GM21390 (cell line): Measurements from ENCODE around the gene ZNF207.
"Not testable (repeated sequence)": the region's sequence is repeated elsewhere in the genome, so short reads cannot be mapped to it uniquely, and the experiment has no call there.

ENCODE experiments used
- ATAC-seq: cut with Tn5 transposase; IDR thresholded peaks from one replicate; pipeline ENCODE4 v1.9.1; 2021; ENCODE audit not compliant: unreplicated experiment

ZNF207 gene

DNA sequence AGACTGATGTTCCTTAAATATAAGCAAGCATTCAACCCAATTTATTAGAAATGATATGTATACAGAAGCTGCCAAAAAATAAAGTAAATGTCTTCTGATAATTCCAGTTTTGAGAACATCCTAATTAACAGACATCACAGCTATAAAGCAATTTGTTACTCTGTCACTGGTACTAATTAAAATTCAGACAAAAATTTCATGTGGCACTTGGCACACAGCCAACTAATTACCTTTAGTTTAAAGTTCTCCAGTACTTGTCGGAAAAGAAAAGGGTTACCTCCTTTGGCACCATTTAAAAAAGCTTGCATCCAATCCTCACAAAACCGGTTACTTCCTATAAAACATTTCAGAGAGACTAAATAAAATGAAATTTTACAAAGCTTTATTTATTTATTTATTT is 16.8 kb upstream of the ZNF207 start:
- no peak for ATAC-seq

DNA sequence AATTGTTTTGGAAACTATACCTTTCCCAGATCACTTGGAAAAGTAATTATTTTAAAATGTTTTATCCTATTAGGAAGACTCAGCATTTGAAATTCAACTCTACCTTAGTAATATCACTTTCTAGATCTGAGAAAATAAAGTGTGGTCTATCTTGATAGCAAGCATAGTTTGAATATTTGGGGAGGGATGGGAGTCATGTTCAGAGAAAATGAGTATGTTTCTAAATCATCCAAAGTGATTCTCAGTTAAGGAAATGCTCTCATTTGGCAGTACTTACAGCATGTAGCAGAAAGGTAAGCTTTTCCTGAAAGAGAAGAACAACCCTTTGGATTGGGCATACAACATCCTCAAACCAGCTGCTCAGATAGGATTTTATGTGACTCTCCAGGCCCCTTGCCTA is 14.9 kb upstream of the ZNF207 start:
- no peak for ATAC-seq

DNA sequence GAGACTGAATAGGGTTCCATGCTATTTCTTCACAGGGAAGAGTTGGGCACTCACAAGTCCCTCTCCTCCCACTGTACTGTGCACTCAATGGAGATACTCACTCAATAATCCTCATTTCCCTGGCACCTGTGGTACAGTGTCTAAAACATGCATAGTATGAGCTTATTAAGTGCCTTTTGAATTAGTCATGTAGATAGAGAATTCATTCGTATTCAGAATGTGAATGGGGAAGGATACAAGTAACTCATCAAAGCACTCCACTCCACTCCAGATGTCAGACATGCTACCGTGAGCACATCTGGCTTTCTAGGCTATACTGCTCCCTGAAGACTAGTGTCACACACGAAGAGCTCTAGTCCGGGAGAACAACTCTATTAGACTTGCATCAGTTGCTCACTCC is 14.3 kb upstream of the ZNF207 start:
- ATAC-seq: no peak

DNA sequence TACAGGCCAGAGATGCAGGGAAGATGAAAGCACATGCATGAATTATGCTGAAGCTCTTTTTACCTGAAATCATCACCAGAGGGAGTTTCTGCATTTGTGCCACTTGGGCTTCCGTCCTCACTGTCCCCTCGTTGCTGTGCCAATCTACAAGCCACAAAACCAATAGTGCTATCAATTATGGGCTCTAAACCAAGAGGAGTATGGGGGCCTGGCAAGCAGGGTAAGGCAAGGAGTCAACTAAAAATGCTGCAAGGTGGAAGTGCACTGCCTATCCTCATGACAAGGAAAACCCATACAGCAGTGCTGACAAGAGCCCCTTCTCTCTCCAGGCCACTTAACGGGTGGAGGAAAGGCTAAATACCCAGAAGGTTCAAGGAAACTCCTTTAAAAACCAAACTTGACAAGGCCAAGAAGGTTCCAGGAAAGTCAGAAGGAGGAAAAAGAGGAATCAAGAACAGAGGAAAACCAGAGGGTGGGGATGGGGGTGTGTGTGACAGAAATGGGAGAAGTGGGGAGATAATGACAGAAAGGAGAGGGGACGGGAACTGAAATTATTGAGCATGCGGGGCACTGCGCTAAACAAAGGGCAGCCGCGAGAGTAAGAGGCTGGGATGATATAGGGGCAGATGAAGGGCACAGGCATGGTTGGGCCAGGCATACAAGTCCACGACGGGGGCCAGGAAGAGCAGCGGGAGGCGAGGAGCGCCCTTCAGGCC is 8.7 kb upstream of the ZNF207 start:
- ATAC-seq: peak; percentile 23

DNA sequence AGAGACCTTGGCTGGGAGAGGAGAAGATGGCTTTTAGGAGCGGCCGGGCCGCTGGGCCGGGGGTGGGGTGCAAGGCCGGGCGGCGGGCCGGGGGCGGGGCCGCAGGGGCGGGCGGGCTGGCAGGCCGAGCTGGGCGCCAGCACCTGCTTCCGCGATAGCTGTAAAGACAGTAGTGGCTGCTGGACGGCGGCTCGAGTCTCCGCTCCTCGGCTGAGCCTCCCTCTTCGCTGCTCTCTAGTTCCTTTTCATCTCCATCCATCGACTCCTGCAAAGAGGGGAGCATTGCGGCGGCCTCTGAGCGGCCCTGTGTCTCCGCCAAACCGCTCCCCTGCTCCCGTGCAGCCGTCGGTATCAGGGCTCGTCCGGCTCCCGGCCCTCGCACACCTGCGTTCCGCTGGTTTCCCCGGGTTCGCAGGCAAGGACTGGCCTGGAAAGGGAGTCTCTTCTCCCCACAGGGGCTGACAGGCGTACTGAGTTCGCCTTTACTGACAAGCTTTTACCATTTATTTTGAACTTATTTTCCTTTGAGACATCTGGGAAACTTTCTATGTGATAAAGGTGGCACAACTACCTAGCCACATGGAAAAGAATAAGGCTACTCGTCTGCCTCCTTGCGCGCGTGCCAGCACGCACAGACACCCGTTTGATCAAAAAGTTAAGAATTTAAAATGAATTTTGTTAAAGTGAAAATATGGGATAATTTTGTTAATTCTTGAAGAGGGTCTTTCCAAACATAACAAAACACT is 7.9 kb upstream of the ZNF207 start, which contains the start of gene C17orf75:
C17orf75 (minus strand) TSS at position 317 of the 746 bp plus-strand sequence; CDS start at position 283, 34 bp downstream.
- peak; percentile 83 for ATAC-seq

DNA sequence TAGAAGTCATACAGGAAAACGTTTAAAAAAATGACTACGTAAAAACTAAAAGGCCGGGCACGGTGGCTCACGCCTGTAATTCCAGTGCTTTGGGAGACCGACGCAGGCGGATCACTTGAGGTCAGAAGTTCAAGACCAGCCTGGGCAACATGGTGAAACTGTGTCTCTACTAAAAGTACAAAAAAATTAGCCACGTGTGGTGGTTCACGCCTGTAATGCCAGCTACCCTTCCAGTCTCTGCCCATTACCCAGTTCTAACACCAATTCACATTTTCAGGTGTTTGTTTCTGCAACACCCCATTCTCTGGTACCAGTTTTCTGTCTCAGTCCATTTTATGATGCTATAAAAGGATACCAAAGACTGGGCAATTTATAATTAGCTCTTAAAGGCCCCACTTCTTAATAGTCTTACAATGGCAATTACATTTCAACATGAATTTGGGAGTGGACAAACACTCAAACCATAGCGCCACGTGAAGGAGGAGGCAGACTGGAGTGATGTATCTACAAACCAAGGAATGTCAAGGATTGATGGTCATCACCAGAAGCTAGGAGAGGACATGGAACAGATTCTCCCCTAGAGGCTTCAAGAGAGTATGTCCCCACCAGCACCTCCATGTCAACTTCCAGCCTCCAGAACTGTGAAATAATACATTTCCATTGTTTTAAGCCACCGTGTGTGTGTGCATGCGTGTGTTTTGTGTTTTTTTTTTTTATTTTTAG is 7.2 kb upstream of the ZNF207 start:
- no peak for ATAC-seq

DNA sequence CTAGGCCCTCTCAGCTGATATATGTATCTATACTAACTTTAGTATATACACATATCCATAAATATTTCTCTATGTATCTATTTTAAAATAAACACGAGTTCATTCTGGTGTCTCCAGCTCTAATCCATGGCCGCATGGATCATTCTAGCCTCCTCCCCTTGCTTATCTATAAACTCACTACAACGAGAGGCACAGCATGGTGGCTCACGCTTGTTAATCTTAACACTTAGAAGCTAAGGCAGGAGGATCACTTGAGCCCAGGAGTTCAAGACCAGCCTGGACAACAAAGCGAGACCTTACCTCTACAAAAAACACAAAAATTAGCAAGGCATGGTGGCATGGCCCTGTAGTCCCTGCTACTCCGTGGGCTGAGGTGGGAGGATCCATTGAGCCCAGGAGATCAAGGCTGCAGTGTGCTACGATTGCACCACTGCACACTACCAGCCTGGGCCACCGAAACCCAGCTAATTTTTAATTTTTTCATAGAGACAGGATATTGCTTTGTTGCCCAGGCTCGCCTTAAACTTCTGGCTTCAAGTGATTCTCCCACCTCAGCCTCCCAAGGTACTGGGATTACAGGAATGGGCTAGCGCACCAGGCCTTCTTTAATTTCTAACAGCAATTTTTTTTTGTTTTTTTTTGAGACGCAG is 3.9 kb upstream of the ZNF207 start:
- ATAC-seq: no peak

DNA sequence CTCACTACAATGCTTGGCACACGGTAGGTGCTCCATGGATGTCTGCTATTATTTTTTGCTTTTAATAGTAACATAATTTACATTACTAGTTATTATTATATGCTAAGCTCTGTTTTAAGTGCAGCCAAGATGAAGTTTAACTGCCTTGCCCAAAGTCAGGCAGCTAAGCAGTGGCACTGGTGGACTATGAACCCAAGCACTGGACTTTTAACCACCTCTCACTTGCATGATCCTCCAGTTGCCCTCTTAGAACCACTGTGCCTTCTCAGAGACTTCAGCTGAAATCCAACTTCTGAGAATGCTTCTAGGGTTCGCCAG is 1.5 kb upstream of the ZNF207 start:
- ATAC-seq: no peak

DNA sequence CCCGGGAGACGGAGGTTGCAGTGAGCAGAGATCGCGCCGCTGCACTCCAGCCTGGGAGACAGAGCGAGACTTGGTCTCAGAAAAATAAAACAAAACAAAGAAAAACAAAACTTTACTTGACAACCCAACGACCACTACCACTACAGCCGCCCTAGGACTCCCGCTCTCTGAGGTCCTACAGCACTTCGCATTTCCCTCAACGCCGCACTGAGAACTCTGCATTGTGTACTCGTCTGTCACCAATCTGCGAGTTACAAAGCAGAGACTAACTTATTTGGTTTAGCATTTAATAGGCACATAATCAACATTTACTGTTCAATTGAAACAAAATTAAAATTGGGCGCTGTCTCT is 479 bp upstream of the ZNF207 start:
- ATAC-seq: no peak

DNA sequence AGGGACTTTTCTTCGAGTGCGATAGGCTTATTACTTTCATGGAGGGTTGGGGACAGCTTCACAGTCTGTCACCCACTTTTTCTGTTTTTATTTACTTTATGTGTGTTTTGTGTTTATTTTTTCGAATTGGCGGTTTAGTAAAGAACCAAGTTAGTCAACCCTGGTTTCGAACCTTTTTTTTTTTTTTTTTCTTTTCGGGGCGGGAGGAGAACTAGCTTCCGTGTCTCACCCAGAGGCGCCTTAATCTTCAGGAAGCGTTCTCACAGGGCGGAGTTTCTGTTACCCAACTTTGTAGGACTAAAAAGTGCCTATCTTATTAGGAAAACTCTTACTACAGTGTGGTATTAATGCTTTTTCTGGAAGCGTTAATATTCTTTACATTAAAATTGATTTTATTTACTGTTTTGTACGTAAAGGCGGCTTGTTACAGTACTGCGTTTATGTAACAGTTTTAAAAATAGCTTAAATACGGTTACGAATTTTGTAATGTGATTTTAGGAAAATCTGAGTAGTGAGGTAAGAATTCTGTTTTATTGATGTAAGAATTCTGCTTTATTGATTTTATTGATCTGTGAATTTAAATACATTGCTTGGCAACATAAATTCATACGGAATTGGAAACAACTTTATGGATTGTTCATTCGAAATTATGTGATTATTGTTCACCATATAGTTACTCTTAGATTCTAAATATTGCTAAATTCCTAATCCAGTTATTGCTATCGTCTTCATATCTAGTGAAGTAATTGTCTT is 885 bp downstream of the ZNF207 start:
- peak; percentile 19 for ATAC-seq

DNA sequence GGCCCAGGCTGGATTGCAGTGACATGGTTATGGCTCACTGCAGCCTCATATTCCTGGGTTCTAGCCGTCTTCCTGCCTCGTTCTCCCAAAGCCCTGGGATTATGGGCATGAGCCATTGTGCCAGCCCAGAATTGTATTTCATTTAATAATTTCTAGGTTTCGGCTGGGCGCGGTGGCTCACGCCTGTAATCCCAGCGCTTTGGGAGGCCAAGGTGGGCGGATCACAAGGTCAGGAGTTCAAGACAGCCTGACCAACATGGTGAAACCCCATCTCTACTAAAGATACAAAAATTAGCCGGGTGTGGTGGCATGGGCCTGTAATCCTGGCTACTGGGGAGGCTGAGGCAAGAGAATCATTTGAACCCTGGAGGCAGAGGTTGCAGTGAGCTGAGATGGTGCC is 2.8 kb downstream of the ZNF207 start:
- not testable (repeated sequence) for ATAC-seq

DNA sequence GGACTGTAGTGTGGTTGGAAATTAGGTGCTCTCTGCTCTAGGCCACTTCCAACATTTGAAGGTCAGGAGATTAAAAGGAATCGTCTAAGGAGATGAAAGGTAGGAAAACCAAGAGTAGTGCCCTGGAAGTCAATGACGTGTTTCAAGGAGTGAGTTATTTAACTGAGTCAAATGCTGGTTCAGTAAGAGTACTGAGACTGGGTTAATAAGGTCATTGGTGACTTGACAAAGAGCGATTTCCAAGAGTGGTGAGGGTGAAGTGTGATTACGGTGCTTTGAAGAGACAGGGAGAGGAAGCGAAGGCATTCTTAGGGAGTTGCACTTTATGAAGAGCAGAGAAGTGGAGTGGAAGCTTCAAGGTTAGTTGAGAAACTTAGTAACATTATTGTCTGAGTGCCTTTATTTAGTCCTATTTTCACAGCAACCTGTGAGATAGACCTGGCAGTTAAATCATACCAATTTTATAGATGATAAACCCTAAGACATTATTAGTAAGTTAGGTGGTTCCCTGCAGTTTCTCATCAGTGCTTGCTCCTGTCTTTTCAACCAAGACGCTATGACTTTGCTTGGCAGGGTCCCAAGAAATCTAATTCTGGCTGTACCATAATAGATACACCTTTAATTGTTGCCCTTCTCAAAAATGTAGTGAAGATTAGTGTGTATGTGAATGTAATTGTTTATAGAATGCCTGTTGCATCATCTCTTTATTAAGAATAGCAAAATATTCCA is 5.9 kb downstream of the ZNF207 start:
- no peak for ATAC-seq

DNA sequence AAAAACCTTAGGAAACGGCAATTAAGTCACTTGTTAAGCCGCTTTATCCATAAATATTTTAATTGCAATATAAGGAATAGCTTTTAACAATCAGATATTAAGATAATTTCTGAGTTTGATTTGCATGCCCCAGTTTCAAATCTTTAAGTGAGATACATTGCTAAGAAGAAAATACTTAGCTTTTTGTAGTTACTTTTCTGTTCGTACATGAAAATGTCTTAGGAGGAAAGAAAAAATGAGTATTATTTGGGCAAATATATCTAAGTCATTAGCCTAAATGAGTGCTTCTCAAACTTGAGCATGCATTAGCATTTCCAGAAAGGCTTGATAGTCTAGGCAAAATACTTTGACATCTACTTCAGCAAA is 6.4 kb downstream of the ZNF207 start:
- no peak for ATAC-seq

DNA sequence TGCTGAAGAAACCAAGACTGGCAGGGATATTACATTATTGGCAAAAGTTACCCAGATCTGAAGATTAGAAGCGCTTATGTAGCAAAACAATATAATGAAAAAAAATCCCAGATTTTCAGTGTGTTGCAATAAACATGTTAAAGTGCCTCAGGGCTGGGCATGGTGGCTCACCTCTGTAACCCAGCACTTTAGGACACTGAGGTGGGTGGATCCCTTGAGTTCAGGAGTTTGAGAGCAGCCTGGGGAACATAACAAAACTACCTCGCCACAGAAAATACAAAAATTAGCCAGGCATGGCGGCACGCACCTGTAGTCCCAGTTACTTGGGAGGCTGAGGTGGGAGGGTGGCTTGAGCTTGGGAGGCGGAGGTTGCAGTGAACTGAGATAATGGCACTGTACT is 6.8 kb downstream of the ZNF207 start:
- no peak for ATAC-seq

DNA sequence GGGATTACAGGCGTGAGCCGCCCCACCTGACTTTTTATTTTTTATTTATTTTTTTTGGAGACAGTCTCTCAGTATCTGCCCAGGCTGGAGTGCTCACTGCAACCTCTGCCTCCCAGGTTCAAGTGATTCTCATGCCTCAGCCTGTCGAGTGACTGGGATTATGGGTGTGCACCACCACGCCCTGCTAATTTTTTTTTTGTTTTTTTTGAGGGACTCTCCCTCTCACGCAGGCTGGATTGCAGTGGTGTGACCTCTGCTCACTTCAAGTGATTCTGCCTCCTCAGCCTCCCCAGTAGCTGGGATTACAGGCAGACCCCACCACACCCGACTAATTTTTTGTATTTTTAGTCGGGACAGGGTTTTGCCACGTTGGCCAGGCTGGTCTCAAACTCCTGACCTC is 7.7 kb downstream of the ZNF207 start:
- ATAC-seq: no peak

DNA sequence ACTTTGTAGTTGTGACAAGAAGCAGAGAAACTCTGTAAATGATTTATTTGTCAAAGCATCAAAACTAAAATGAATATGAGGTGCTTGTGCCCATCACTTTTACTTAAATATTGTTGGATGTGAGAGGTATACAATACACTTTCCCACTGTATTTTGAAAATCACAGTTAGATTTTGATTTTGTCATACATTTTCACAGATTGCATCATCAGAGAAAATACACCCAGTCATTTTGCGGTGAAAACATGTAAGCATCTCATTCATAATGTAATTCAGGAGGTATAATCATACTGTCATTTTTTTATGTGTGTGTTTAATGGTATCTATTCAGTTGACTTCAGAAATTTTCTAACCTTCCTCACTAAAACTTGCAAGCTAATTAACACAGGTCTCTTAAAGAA is 11.3 kb downstream of the ZNF207 start:
- ATAC-seq: no peak

DNA sequence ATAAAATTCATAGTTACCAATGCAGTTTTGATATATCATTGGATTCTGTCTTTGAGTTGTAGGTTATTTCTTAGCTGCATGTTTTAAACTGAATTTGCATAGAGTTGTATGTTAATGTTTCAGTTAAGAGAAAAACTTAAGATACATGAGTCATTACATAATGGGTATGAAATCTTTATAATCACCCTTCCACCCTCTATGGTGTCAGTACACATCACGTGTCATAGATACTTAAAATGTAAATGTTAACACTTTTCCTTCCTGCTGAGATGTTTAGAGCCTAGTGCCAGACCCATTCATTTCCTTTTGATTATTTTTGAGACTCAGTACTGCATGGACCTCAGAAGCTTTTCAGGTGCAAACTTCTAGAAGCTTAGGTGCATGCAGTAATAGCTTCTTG is 20.5 kb downstream of the ZNF207 start:
- no peak for ATAC-seq

DNA sequence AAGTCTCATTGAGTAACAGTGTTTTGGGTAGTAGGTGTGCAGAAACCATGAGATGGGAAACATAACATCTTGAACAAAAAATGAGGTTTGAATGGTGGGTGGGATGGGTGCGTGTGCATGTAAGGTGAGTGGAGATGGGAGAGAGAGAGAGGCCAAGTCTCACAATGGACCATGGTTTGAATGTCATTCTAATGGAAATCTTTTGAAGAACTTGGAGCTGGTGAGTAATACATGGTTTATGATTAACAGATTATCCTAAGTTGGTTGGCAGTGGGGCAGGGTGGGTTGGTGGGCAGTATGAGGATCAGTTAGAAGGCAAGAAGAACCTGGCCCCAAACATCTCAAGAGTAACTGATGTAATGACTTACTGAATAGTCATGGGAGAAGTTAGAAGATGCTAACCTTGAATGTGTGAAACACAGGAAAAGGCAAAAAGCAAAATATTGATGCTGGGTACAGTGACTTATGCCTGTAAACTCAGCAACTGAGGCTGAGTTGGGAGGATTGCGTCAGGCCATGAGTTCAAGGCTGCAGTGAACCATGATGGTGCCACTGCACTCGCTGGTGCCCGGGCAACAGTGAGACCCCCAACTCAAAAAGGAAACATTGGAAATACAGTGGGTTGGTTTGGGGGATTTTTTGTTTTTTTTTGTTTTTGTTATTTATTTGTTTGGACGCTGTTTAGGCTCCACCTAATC is 32.7 kb downstream of the ZNF207 start:
- ATAC-seq: no peak

DNA sequence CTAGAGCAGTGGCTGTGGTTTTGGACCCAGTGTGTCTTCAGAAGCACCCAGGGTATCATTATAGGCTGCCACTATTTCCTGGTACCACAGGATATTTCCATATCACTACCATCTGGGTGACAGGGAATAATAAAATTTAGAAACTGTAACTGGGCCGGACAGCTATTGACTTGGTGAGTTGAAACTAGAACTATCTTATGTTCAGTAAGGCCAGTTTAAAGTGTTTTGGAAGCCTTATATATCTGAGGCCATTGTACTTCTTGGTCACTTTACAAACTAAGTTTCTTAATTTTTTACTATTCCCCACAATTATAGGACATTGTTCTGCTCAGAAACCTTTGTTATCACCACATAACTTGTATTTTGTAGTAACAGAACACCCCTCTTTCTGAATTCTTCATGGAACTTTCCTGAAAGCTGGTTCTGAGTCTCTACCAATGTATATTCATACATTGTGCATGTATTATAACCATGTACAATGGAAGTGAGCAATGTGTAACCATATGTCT is 34.0 kb downstream of the ZNF207 start:
- ATAC-seq: no peak

DNA sequence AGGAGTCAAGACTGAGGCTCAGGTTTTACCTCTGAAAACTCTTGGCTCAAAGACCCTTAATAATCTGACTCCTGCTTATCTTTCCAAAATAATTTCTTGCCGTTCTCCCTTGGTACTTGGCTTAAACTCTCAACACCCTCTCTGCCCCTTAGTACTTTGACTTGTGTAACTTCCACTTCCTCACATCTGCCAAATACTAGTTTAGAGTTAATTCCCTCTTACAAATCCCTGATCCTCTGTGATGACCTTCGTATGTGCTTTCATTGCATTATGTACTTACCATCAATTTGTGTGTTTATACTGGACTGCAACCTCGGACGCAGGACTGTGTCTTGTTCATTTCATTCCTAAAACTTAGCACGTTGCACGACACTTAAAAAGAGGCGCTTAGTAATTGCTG is 35.2 kb downstream of the ZNF207 start:
- no peak for ATAC-seq
